ENCODE measurements around the gene MIB2.
A peak's percentile ranks its signal among the peaks of the same experiment; 100 is the strongest.
"Not testable (repeated sequence)": the region's sequence is repeated elsewhere in the genome, so short reads cannot be mapped to it uniquely, and the experiment has no call there.

Gene MIB2

GRCh38 chr1:1615256-1616044, at the start of gene MIB2:
TSS of gene MIB2 (plus strand) at chr1:1615500. CDS start at chr1:1623453, 7,953 bp downstream.
- DNase-seq: peak; percentile 99

DNA sequence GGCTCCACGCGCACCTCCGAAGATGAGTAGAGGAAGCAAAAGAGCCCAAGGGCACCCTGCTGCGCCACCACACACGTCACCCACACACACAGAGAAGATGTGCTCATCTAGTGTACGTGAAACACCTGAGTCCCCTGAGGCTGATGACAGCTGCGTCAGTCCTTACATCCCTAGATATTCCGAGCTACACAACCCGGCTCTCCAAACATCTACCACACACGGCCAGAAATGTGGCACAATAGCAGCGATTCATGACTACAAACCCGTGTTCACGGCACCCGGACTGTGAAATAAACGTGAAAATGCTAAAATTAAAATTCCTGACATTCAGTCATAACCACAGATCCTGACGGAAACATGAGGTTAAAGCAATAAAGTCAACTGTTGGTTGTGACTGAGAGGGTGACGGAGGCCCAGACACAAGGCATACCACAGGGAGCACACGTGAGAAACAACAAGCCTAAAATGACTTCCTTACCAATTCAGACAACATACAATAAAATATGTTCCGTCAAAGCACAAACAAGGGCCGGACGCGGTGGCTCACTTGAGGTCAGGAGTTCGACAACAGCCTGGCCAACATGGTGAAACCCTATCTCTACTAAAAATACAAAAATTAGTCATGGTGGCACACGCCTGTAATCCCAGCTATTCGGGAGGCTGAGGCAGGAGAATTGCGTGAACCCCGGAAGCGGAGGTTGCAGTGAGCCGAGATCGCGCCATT, 48.0 kb upstream of the MIB2 start:
- DNase-seq: no peak

DNA sequence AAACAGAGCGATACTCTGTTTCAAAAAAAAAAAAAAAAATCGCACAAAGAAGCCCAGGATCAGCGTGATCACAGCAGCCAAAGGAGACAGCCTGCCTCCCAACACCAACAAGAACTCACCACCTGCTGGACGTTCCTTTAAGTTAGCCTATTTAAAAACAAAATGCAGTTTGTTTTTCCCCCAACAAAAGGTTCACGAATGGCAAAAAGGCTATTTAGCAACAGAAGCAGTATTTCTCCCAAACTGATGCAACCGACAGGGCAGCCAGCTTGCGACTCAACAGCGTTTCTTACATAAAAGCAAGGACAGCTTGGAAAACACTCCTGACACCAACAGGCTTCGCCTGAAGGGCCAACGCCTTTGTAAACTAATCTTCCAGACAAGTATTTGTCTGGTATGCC, 47.4 kb upstream of the MIB2 start:
- DNase-seq: no peak

DNA sequence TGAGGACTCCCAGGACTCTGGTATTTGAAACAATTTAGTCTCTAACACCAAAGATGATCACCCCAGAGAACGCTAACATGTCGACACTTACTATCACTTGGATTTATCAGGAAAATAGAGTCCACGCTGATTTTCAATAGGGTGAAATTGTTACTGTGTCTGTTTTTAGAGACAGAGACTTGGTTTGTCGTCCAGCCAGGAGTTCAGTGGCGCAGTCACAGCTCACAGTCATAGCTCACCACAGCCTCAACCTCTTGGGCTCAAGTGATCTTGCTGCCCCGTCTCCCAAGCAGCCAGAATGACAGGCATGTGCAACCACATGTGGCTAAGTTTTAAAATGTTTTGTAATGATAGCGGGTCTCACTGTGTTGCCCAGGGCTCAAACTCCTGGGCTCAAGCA, 46.0 kb upstream of the MIB2 start:
- DNase-seq: no peak

DNA sequence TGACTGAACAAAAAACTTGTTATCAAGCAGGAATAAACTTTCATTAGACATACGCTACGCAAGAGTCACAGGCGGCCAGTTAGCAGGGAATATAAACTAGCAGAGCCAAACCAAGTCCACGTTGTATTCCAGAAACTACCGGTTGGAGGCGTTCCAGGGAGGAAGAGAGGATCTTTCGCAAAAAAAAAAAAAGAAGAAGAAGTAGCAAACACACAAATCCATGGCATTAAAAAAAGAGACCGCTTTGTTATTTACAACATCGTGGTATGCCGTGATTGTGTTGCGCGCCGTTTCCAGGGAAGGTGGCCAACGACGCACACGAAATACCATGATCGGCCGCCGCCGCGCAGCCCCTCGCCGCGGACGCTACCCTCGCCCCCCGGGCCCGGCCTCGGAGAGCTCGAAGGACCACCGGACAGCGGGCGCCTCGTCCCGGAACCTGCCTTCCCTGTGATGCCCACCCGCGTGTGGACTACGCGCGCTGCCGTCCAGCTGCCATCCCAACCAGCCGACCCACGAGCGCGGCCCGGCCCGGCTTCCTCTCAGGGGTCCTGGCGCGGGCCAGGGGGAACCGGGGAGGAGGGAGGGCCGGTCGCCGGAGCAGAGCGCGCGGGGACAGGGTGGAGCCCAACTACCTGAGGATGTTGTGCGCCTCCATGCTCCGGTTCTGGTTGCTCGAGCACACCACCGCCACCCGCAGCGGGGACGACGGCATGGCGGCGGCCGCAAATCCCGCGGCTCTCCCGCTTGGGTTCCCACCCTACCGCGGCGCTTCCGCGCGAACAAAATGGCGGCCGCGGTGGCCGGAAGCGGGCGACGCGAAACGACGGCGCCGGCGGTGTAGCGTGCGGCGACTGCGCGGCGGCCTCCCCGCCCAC, 41.2 kb upstream of the MIB2 start:
- DNase-seq: peak; percentile 82

DNA sequence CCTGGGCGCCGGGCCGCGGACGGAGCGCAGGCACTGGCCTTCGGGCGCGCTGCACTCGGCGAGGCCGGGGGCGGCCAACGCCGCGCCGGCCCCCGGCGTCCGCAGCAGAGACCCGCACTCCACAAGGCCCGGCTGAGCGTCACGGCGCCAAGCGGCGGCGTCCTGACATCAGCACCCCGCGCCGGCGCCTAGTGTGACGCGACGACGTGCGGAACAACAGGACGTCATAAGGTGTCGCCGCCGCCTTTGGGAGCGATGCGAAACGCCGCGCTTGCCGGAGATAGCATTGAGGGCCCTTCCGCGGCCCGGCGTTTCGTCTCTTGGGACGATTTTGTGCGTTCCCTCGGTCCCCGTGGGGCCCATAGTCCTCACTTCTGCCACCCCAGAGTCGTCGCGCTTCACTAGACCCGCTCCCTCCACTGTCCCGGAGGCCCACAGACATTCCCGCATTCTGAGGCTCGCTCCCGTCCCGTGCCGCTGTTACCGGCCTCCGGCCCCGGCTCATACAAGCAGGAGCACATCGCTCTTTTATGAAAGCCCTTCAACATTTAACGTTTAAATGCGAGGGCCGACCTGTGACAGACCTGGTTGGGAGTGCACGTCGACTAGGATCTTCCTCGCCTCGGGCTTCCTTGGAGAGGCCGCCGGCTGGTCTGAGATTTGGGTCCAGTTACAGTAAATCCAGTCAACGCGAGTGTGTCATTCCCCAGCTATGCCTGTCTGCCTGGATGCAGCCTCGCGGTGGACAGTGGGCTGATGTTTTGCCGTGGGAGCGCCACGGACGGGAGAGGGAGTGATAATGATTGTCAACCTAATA, 40.4 kb upstream of the MIB2 start, which contains the start of gene SSU72:
Gene SSU72, minus strand, starts transcription at position 143 of the 817 bp plus-strand sequence. CDS start 306 bp downstream, outside the sequence.
- peak; percentile 93 for DNase-seq

DNA sequence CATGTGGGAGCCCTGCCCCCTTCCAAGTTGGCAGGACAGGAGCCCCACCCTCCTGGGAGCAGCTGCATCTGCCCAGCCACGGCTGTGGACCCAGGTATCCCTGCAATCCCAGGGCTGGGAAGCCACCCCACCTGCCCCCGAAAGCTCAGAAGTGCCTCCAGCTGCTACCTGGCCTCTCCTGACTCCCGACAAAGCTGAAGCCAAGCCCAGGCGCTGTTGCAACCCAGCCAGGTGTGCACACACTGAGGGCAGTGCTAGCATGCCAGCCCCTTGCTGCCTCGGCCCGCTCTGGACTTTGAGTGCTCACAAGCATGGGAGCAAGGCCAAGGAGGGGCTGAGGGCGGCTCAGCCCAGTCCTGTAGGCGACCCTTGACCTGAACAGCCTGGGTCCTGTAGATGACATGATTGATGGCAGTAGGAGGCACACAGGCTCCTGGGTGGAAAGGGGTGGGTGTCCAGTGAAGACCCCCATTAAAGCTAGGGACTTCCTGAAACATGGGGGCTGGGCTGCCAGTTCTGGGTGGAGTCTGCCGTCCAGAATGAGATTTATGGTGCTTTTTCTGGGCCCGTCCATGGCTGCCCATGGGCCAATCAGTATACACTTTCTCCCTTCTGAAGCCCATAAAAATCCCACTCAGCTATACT, 37.8 kb upstream of the MIB2 start:
- no peak for DNase-seq

- DNase-seq: no peak
These were observed 36.8 kb upstream of the MIB2 start for GRCh38 chr1:1578371-1578940.

DNA sequence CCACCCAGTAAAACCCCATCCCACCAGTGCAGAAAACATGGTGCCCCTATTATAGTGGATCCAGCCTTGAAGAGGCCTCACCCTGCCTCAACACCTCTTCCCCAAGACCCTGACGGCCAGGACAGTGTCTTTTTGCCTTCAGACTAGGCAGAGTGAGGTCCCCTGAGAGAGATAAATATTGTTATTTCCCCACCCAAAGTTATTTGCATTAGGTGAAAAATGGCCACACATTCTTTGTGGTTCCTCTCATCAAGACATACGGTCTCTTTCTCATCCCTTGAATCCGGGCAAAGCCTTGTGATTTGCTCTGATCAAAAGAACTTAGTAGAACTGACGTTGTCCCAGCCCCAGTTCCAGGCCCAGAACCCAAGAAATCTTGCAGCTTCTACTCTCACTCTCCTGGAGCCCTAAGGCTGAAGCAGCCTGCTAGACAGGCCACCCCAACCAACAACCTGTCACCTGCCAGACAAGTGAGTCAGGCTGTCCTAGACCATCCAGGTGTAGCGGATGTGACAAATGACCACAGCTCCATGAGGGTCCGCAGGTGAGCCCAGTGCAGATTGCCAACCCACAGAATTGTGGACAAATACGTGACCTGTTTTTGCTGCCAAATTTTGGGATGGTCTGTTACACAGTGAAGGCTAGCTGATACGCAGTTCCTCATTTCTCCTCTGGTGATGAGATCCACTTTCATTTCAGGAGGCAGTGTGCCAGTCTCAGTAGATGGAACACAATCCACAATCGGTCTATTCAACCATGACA, 32.5 kb upstream of the MIB2 start:
- no peak for DNase-seq

- DNase-seq: no peak
These were observed 31.8 kb upstream of the MIB2 start for GRCh38 chr1:1583347-1584010.

GRCh38 chr1:1591452-1591851, 23.8 kb upstream of the MIB2 start:
- DNase-seq: no peak

DNA sequence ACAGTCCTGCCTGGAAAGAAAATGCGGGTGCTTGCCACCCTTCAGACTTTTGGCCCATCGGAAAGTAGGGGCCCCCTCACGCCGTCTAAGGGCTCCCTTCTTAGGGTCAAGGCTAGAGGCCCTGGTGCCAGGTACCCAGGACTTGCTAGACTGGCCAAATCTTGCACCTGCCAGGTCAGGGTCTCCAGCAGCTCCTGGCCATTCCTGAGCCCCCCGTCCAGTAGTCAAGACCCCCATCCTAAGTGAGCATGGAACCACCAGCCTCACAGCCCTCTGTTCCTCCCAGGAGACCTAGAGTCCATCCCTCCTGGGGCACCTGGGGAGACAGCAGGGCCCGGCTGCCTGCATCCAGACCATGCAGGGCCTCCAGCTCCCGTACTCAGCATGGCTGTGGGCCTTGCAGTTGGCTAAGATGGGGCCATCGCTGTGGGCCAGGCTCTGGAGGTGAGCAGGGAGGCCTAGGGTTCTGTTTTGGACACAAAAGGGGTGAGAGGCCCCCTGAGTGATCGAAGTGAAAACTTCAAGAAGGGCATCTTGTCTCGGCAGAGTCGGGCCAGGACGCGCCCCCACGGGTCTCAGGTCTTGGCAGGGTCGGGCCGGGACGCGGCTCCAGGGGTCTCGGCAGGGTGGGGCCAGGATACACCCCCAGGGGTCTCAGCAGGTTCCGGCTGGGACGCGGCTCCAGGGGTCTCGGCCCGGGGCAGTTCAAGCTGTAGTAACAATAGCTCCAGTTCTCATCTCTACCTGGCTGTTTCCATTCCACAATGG, 21.3 kb upstream of the MIB2 start:
- no peak for DNase-seq

DNA sequence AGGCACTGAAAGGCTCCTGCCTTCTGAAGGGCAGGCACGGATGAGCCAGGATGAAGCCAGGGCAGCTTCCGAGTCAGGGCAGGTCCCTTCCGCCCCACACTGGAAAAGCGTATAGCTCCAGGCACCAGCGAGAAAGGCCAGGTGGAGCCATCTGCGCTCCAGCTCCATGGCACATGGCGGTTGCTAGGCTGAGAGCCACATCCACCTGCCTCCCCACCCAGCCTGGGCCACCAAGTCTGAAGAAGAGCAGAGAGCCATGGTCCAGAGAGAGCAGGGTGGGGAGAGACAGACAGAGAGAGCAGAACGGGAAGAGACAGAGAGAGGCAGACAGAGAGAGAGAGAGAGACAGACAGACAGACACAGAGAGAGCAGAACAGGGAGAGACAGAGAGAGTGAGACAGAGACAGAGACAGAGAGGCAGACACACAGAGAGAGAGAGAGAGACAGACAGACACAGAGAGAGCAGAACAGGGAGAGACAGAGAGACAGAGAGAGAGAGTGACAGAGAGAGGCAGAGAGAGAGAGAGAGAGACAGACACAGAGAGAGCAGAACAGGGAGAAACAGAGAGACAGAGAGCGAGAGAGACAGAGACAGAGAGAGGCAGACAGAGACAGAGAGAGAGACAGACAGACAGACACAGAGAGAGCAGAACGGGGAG, 20.6 kb upstream of the MIB2 start:
- DNase-seq: no peak

- not testable (repeated sequence) for DNase-seq
These were observed 20.0 kb upstream of the MIB2 start for GRCh38 chr1:1595341-1595740.

DNA sequence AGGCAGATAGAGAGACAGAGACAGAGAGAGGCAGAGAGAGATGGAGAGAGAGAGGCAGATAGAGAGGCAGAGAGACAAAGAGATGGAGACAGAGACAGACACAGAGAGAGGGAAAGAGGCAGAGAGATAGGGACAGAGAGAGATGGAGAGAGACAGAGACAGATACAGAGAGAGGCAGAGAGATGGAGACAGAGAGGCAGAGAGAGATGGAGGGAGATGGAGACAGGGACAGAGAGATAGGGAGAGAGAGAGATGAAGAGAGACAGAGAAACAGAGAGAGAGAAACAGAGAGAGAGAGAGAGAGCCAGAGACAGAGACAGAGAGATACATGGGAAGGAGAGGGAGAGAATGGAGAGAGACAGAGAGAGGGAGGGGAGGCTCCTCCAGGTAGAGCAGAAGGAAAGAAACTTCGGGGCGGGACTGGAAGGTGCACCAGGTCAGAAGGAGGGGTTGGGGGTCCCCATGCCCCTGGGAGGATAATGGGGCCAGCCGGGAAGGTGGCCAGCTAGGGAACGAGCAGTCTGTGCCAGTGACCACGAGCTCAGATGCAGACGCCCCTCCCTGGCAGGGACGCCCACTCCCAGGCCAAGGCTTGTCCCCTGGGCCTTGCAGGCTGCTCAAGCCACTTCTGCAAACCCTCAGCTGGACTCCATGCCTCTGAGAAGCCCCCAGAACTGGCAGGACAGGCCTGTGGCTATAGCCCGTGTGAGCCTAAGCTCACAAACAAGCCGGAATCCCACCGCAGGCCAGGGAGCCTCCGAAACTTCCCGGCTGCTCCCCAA, 18.6 kb upstream of the MIB2 start:
- no peak for DNase-seq

- no peak for DNase-seq
These were observed 17.9 kb upstream of the MIB2 start for GRCh38 chr1:1597275-1597930.

GRCh38 chr1:1598051-1598719, 17.1 kb upstream of the MIB2 start:
- no peak for DNase-seq
